SU-DHL-6 (cell line): Measurements from ENCODE around the gene CDC42BPG.
A peak's percentile ranks its signal among the peaks of the same experiment; 100 is the strongest.

Experiments
- H2AFZ ChIP-seq: fragments of 200-600 bp; sonication (generic); 2 replicates; pipeline ENCODE4 v1.6.1; 2014; ENCODE audit warnings: low read depth, mild to moderate bottlenecking, moderate library complexity, mixed read lengths, antibody characterized with exemption, low read length; ENCODE audit not compliant: severe bottlenecking
- H3F3A ChIP-seq: fragments of 200-600 bp; shearing (Covaris generic); 2 replicates; pipeline ENCODE4 v1.6.0; 2016; ENCODE audit warnings: antibody characterized with exemption, mild to moderate bottlenecking; ENCODE audit not compliant: insufficient read depth
- H3K27ac ChIP-seq: fragments of 200-600 bp; sonication (generic); 2 replicates; pipeline ENCODE4 v1.5.1; 2016; ENCODE audit warnings: low read depth, mild to moderate bottlenecking, low read length, moderate library complexity, mixed read lengths
- H3K27me3 ChIP-seq: fragments of 200-600 bp; sonication (generic), shearing (Covaris generic); 2 replicates; pipeline ENCODE4 v1.6.0; 2014; ENCODE audit warnings: mild to moderate bottlenecking, low read length
- H3K36me3 ChIP-seq: fragments of 200-600 bp; sonication (generic); 2 replicates; pipeline ENCODE4 v1.6.1; 2014; ENCODE audit warnings: mild to moderate bottlenecking, low read length, mixed read lengths
- H3K4me2 ChIP-seq: fragments of 300-600, 200-600 bp; shearing (Covaris generic), sonication (generic); 2 replicates; pipeline ENCODE4 v1.6.0; 2014; ENCODE audit warnings: low read length, low read depth, mild to moderate bottlenecking; ENCODE audit not compliant: poor library complexity, severe bottlenecking
- H3K4me3 ChIP-seq: fragments of 200-600 bp; sonication (generic); 2 replicates; pipeline ENCODE4 v1.5.1; 2014; ENCODE audit warnings: antibody characterized with exemption, low read length, mild to moderate bottlenecking, mixed read lengths; ENCODE audit not compliant: insufficient read depth, poor library complexity, severe bottlenecking
- H3K79me2 ChIP-seq: fragments of 200-600 bp; sonication (generic); 2 replicates; pipeline ENCODE4 v1.6.1; 2014; ENCODE audit warnings: mild to moderate bottlenecking, low read length, moderate library complexity; ENCODE audit not compliant: insufficient read depth
- H3K9ac ChIP-seq: fragments of 200-600 bp; sonication (generic); 2 replicates; pipeline ENCODE4 v1.7.0; 2014; ENCODE audit warnings: mild to moderate bottlenecking, low read length
- H3K9me2 ChIP-seq: fragments of 200-600 bp; sonication (generic); replicated peaks from 2 replicates; pipeline ENCODE4 v1.6.1; 2014; ENCODE audit warnings: low read length; ENCODE audit not compliant: insufficient read depth
- H3K9me3 ChIP-seq: fragments of 200-600 bp; sonication (generic); 2 replicates; pipeline ENCODE4 v1.6.1; 2014; ENCODE audit warnings: low read length, mixed read lengths; ENCODE audit not compliant: insufficient read depth
- H4K20me1 ChIP-seq: fragments of 200-600 bp; sonication (generic); 2 replicates; pipeline ENCODE4 v1.6.1; 2014; ENCODE audit warnings: low read depth, mild to moderate bottlenecking, antibody characterized with exemption, low read length, moderate library complexity, mixed read lengths
- CTCF ChIP-seq: fragments of 200-600 bp; sonication (generic); IDR thresholded peaks from one replicate; pipeline ENCODE4 v1.5.1; 2017; ENCODE audit warnings: antibody characterized with exemption, mild to moderate bottlenecking, low read length, moderate library complexity; ENCODE audit not compliant: insufficient read depth, poor library complexity, severe bottlenecking
- EZH2phosphoT487 ChIP-seq: fragments of 200-600 bp; sonication (generic), shearing (Covaris generic); conservative IDR thresholded peaks from 2 replicates; pipeline ENCODE4 v1.6.1; 2018; ENCODE audit warnings: mild to moderate bottlenecking, antibody characterized with exemption, low read length, moderate library complexity, mixed read lengths

CDC42BPG gene

GRCh38 chr11:64884019-64884418 lies 39.6 kb upstream of the CDC42BPG start:
- Histone ChIP-seq H3F3A (peaks cover 21% of the 10 kb centered on the region; the same call in 1 of the 2 replicates), H3K79me2 (no peaks in the 10 kb centered on the region), H3K4me3 (no peak overlapping the region), H2AFZ (peak overlapping the region; percentile 10), H3K9me3 (no peaks in the 10 kb centered on the region), H3K9ac (peak overlapping the region; percentile 37), H4K20me1 (no peaks in the 10 kb centered on the region), H3K27me3 (no peaks in the 10 kb centered on the region), H3K27ac (peak overlapping the region; percentile 67), H3K36me3 (no peaks in the 10 kb centered on the region), H3K9me2 (no peaks in the 10 kb centered on the region), H3K4me2 (peak overlapping the region; percentile 19)
- TF ChIP-seq EZH2phosphoT487 (no peak), CTCF (no peak)

- Histone ChIP-seq H3K27me3 (no peaks in the 10 kb centered on the region), H4K20me1 (no peaks in the 10 kb centered on the region), H3K36me3 (no peaks in the 10 kb centered on the region), H3K27ac (peak overlapping the region; percentile 67), H3K9me3 (no peaks in the 10 kb centered on the region), H3K4me2 (peak overlapping the region; percentile 19), H3K9ac (peak overlapping the region; percentile 37), H3K9me2 (no peaks in the 10 kb centered on the region), H3K4me3 (no peak overlapping the region), H3F3A (peaks cover 22% of the 10 kb centered on the region; the same call in 1 of the 2 replicates), H2AFZ (peak overlapping the region; percentile 10), H3K79me2 (no peaks in the 10 kb centered on the region)
- TF ChIP-seq EZH2phosphoT487 (no peak), CTCF (no peak)
Measured at GRCh38 chr11:64883575-64883974, 39.1 kb upstream of the CDC42BPG start.

- Histone ChIP-seq H3K9me2 (no peaks in the 10 kb centered on the region), H3K27ac (no peak overlapping the region), H4K20me1 (no peaks in the 10 kb centered on the region), H3K9ac (no peak overlapping the region), H2AFZ (no peak overlapping the region), H3K4me3 (no peak overlapping the region), H3K36me3 (no peaks in the 10 kb centered on the region), H3K9me3 (no peaks in the 10 kb centered on the region), H3K4me2 (no peak overlapping the region), H3K79me2 (peaks cover 11% of the 10 kb centered on the region), H3K27me3 (no peaks in the 10 kb centered on the region), H3F3A (peaks cover 18% of the 10 kb centered on the region; the same call in 1 of the 2 replicates)
- no peak for TF ChIP-seq EZH2phosphoT487
Measured at GRCh38 chr11:64882243-64882642, 37.8 kb upstream of the CDC42BPG start.

GRCh38 chr11:64881476-64881875 lies 37.0 kb upstream of the CDC42BPG start:
- Histone ChIP-seq H4K20me1 (no peaks in the 10 kb centered on the region; the same call in 1 of the 2 replicates), H3K27ac (no peak overlapping the region), H3K27me3 (no peaks in the 10 kb centered on the region), H3F3A (peaks cover 22% of the 10 kb centered on the region), H3K4me3 (no peak overlapping the region), H3K9me3 (no peaks in the 10 kb centered on the region), H3K4me2 (no peak overlapping the region), H2AFZ (no peak overlapping the region), H3K79me2 (peaks cover 19% of the 10 kb centered on the region), H3K9me2 (no peaks in the 10 kb centered on the region), H3K9ac (no peak overlapping the region), H3K36me3 (no peaks in the 10 kb centered on the region)
- TF ChIP-seq EZH2phosphoT487 (no peak), CTCF (no peak)
